Measurements from ENCODE around the gene EPHA8. TPM values are rescaled to one million over a fixed set of nuclear protein-coding genes. Genes with fewer than 3 reads are reported as not detected.

The EPHA8 gene
- total and polyA plus RNA-seq, 8 donors = not detected

DNA sequence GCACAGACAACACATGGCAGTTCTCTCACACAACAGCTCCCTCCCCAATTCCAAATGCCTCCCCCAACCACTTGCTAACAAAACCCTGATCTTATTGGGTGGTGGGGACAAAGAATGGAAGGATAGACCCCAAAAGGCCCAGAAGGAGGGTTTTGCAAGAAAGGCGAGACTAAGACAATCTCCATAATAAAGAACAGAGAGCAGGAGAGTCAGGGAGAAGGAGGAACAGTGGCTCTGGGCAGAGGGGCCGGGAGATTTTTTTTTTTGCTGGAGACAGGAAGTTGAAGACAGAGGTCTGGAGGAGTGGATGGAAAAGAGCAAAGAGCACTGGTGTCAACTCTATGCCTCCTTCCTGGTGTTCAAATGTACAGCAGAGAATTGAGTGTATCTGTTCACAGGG lies 66.6 kb downstream of the EPHA8 start:
- Histone ChIP-seq H3K4me3 (no peak overlapping the region), H3K36me3 (no peaks in the 10 kb centered on the region), H3K27ac (no peak overlapping the region), H3K4me1 (peaks cover 0 to 7% (median 2%) of the 10 kb centered on the region in 4 donors), H3K27me3 (peaks cover 0 to 62% (median 18%) of the 10 kb centered on the region in 3 donors), H3K9me3 (no peaks in the 10 kb centered on the region)
- 41 to 54% (median 43%) methylated on average over 2 of the region's 2 CpGs for WGBS, 5 donors
- DNase-seq = no peak
- intact Hi-C loops (cut with DNase I; ENCODE audit: low total_unique reads) = no loop called here
- TF ChIP-seq, protein P1, sequence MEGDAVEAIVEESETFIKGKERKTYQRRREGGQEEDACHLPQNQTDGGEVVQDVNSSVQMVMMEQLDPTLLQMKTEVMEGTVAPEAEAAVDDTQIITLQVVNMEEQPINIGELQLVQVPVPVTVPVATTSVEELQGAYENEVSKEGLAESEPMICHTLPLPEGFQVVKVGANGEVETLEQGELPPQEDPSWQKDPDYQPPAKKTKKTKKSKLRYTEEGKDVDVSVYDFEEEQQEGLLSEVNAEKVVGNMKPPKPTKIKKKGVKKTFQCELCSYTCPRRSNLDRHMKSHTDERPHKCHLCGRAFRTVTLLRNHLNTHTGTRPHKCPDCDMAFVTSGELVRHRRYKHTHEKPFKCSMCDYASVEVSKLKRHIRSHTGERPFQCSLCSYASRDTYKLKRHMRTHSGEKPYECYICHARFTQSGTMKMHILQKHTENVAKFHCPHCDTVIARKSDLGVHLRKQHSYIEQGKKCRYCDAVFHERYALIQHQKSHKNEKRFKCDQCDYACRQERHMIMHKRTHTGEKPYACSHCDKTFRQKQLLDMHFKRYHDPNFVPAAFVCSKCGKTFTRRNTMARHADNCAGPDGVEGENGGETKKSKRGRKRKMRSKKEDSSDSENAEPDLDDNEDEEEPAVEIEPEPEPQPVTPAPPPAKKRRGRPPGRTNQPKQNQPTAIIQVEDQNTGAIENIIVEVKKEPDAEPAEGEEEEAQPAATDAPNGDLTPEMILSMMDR (IDR thresholded peaks at IDR 0.05) = no peak
- no peak for TF ChIP-seq POLR2A (IDR thresholded peaks at IDR 0.05)
- TF ChIP-seq POLR2AphosphoS5 (IDR thresholded peaks at IDR 0.05) = no peak
- no peak for TF ChIP-seq EP300 (IDR thresholded peaks at IDR 0.05)

DNA sequence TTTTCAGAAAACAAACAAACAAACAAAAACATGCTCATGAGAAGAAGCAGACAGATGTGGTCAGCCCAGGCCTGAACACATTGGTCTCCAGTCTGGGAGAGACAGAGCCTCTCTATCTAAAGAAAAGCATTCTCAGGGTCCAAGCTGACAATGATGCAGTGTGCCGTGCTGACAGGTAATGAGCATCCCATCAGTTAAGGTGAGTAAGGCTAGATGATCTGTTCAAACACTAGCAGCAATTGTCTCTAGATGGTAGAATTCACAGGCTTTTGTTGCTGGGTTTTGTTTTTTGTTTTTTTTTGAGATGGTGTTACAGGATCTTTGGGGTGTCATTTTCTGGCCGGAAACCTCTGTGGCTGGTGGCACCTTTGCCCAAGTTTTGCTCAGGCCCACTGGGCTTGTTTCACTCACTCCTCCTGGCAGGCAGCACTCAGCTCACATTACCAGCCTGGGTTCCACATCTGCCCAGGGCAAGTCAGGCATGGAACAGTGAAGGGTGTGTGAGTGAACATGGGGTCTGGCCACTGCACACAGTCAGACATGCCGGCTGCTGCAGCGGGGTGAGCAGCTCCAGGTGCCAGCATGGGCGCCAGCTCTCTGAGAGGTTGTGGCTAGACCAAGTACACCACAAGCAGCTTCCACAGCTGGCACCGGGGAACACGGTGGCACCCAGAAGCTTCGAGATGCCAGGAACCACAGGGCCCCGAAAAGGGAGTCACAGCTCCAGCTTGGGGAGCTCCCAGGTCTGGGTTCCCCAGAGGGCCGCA lies 70.6 kb downstream of the EPHA8 start:
- Histone ChIP-seq H3K27ac (no peak overlapping the region), H3K27me3 (peaks cover 0 to 52% (median 0%) of the 10 kb centered on the region in 3 donors), H3K4me1 (no peaks in the 10 kb centered on the region), H3K9me3 (no peaks in the 10 kb centered on the region), H3K4me3 (no peak overlapping the region), H3K36me3 (no peaks in the 10 kb centered on the region)
- no peak for DNase-seq
- TF ChIP-seq POLR2AphosphoS5 (IDR thresholded peaks at IDR 0.05) = no peak
- TF ChIP-seq POLR2A (IDR thresholded peaks at IDR 0.05) = no peak
- no peak for TF ChIP-seq EP300 (IDR thresholded peaks at IDR 0.05)
- TF ChIP-seq, protein P1 (IDR thresholded peaks at IDR 0.05) = no peak
- intact Hi-C loops (cut with DNase I; ENCODE audit: low total_unique reads) = no loop called here
- WGBS, 5 donors = 75 to 92% (median 85%) methylated on average over 9 to 10 of the region's 10 CpGs

DNA sequence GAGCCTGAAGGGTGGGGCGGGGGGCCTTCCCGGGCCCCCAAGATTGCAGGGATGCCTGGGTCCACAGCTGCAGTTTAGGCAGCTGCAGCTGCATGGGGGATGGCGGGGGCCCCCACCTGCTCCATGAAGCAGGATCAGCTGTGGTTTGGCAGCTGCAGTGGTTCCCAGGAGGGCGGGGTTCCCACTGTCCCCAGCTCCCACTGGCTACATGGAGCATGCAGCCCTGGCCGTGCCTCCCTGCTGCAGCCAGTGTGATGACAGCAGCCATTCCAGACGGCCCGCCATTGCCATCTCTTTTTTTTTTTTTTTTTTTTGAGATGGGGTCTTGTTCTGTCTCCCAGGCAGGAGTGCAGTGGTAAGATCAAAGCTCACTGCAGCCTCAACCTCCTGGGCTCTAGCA lies 72.1 kb downstream of the EPHA8 start:
- H3K4me3 ChIP-seq = no peak overlapping the region
- 48 to 67% (median 56%) methylated on average over 5 to 7 of the region's 7 CpGs for WGBS, 5 donors
- H3K36me3 ChIP-seq = no peaks in the 10 kb centered on the region
- no peaks in the 10 kb centered on the region for H3K4me1 ChIP-seq
- H3K27me3 ChIP-seq = peaks cover 0 to 53% (median 0%) of the 10 kb centered on the region in 3 donors
- TF ChIP-seq POLR2A (IDR thresholded peaks at IDR 0.05) = no peak
- TF ChIP-seq, protein P1 (IDR thresholded peaks at IDR 0.05) = no peak
- TF ChIP-seq POLR2AphosphoS5 (IDR thresholded peaks at IDR 0.05) = no peak
- no peak for TF ChIP-seq EP300 (IDR thresholded peaks at IDR 0.05)
- H3K27ac ChIP-seq = no peak overlapping the region
- no peak for DNase-seq
- intact Hi-C loops (cut with DNase I; ENCODE audit: low total_unique reads) = no loop called here
- no peaks in the 10 kb centered on the region for H3K9me3 ChIP-seq

DNA sequence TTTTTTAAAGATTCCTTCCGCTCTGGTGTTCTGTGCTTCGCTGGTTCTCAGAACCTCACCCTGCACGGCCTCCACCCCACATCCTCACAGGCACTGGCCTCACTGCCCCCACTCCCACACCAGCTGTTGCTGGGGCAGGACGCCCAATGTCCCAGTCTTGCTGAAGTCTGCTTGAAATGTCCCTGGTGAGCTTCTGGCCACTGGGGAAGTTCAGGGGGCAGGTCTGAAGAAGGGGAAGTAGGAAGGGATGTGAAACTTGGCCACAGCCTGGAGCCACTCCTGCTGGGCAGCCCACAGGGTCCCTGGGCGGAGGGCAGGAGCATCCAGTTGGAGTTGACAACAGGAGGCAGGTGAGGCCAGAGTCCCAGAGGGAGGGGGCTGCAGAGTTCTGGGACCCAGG lies 73.1 kb downstream of the EPHA8 start, which contains the start of gene C1QA:
Gene C1QA (plus strand): TSS at position 276 of the 400 bp plus-strand sequence. CDS start 989 bp downstream, outside the sequence.
- Histone ChIP-seq H3K36me3 (no peaks in the 10 kb centered on the region), H3K27me3 (peaks cover 0 to 56% (median 0%) of the 10 kb centered on the region in 3 donors), H3K27ac (peak within 1 kb of the TSS in 2 of 5 donors; percentile 1 to 36), H3K9me3 (no peaks in the 10 kb centered on the region), H3K4me3 (peak within 1 kb of the TSS in 3 of 4 donors; percentile 15 to 31 (median 24)), H3K4me1 (no peaks in the 10 kb centered on the region)
- 42 to 70% (median 61%) methylated on average over 4 to 5 of the region's 5 CpGs for WGBS, 5 donors
- TF ChIP-seq POLR2AphosphoS5 (IDR thresholded peaks at IDR 0.05) = peak in 1 of 3 donors; percentile 16
- TF ChIP-seq POLR2A (IDR thresholded peaks at IDR 0.05) = no peak
- no peak for TF ChIP-seq EP300 (IDR thresholded peaks at IDR 0.05)
- TF ChIP-seq, protein P1 (IDR thresholded peaks at IDR 0.05) = no peak
- intact Hi-C loops (cut with DNase I; ENCODE audit: low total_unique reads) = no loop called here
- DNase-seq = peak in 1 of 2 donors; percentile 41
